GM21529 (cell line): ENCODE data around the gene FBLN1.

Source experiments
- ATAC-seq: cut with Tn5 transposase; IDR thresholded peaks from one replicate; pipeline ENCODE4 v1.9.1; 2021; ENCODE audit not compliant: unreplicated experiment

FBLN1 gene

GRCh38 chr22:45629469-45630089, 126.9 kb downstream of the FBLN1 start:
- no peak for ATAC-seq

DNA sequence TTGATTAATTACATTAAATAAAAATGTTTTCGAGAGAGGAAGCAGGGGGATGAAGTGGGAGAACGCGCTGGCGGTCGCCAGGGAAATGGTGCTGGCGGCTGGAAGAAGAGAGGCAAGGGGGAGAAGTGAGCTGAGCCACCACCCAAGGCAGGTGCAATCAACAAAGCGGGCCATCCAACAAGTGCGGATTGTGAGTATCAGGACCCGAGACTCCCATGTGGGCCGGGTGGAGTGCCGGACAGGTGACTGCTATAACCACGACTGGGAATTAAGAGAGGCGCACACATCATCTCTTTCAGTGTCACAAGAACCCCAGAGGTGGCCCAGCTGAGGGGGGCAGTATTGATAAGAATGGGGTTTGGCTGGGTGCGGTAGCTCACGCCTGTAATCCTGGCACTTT, 127.8 kb downstream of the FBLN1 start:
- no peak for ATAC-seq

DNA sequence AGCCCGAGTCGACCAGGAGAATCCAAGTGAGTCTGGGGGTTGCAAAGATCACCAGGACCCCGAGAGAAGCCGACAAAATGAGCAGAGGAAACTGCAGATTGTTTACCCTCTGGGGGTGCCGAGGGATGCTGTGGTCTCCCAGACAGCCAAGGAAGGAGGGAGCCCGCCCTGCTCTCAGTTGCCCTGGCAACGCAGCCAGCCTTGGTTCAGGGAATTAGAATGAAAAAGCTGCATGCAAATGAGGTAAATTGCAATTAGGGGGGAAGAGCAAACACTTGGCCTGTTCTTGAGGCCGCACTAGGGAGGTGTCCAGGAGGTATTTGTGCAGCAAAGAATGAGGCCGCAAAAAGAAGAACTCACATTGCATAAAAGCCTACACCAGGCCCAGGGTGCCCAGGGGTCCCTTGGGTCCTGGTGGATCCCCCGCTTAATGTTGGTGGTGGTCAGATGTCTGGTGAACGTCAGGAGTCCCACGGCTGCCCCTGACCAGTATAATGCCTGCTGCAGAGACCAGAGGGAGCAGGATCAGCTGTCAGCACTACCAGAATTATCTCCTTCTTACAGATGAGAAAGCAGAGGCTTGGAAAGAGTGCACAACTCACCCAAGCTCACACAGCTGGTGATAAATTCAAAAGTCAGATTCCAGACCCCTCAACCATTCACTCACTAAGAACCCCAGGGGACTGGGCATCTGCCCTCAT, 128.6 kb downstream of the FBLN1 start:
- ATAC-seq: no peak

DNA sequence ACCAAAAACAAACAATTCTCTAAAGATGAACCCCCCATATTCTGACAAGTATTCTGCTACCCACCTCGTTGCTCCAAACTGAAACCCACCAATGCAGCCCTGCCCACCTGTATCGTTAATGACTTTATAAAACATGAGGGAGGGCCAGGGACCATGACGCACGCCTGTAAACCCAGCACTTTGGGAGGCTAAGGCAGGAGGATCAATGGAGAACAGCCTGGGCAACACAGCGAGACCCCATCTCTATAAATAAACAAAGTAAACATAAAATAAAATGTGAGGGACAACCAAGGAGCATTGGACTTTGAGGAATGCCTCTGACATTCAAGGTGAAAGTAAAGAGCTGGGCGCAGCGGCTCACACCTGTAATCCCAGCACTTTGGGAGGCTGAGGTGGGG, 129.2 kb downstream of the FBLN1 start:
- ATAC-seq: no peak

DNA sequence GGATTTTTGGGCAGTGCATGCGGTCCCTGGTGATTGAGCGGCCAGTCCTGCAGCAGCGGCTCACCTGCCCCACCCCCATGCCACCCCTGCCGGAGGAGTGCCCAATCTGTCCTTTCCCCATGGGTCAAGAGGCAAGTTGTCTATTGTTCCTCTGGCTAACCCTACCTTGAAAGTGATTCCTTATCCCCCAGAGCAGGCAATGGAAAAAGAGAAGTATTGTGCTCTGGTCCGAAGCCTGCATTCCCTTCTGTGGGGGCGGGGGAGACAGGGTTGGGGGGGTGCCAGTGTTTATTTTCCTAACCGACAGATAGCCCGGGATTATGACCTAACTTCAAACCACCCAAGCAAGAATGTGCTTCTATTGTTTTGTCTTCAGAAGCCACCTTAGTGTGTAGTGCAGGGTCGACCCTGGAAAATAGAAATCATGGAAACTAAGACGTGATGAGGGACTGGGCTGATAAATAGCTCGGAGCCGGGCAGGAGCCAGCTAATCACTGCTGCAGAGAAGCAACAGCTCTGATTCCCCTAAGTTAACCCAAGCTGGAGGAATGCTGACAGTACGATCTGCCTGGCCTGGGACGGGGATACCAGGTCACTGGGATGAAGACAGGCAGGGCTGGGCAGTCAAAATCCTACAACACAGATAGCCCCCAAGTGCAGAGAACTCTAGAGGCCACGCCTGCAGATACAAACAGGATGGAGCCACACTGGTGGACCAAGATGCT, 130.3 kb downstream of the FBLN1 start:
- ATAC-seq: no peak

GRCh38 chr22:45636683-45637082, 134.0 kb downstream of the FBLN1 start:
- ATAC-seq: no peak

GRCh38 chr22:45638197-45638596, 135.5 kb downstream of the FBLN1 start:
- ATAC-seq: no peak

DNA sequence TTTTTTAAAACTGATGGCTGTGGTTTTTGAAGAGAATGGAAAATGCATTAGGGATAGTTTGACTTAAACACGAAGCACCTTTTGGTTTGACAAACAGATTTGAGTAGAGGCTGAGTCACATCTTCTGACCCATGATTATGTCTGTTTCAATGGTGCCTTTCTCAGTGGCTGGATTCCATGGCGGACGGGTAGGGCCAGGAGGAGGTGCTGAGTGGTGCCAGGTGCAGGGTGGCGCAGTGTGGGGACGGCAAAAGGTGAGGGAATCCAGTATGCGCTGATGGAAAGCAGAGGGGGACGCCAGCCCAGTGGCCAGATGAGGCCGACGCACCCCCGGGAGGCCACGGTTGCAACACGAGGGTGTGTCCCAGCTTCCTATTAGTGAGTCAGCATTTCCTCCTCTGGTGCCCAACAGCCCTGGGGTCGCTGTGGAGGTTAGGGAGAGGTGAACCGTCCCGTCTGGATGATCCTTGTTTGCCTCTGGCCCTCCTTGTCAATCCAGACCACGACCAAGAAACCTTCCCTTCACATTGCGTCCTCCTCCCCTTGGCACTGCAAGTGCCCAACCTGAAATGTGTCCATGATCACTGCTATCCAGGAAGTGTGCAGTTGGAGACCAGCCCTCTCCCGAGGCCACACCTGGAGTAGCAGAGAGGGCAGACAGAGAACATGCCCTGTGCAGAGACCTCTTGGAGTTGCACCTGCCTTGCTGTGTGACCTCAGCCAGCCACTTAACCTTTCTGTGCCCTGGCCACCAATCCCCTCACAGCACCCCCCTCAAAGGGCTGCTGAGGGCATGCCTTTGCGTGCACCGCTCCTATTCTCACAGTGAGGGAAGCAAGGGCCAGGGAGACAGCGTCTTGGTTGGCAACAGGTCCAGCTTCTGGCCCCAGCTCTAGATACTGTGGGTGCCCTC, 136.4 kb downstream of the FBLN1 start:
- ATAC-seq: no peak

GRCh38 chr22:45639747-45640102, 137.0 kb downstream of the FBLN1 start:
- ATAC-seq: no peak

DNA sequence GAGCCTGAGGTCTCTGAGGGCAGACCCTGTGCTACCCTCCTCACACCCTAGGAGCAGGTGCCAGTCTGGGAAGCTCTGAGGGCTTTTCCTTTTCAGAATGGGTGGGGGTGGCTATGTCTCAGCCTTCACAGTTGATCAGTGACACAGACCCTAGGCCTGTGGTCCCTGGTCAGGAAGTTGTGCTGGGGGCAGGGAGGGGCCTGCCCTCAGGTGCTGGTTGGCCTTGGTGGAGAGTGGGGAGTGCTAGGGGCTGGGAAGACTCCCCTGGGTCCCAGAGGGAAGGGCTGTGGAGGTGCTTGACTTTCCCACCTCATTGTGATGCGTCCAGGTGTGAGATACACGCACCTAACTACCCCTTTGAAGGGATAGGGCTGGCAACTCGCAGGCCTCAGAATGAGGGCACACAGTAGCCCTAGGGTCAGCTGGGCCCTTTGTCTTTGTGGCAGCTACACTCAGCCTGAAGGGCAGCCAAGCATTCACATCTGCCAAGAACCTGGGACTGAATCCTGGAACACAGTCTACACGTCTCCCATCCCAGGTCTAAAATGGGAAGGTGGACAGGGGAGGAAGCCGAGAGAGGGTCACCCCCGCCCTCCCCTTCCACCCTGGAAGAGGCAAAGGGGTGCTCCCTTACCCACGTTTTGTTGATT, 137.7 kb downstream of the FBLN1 start:
- no peak for ATAC-seq

DNA sequence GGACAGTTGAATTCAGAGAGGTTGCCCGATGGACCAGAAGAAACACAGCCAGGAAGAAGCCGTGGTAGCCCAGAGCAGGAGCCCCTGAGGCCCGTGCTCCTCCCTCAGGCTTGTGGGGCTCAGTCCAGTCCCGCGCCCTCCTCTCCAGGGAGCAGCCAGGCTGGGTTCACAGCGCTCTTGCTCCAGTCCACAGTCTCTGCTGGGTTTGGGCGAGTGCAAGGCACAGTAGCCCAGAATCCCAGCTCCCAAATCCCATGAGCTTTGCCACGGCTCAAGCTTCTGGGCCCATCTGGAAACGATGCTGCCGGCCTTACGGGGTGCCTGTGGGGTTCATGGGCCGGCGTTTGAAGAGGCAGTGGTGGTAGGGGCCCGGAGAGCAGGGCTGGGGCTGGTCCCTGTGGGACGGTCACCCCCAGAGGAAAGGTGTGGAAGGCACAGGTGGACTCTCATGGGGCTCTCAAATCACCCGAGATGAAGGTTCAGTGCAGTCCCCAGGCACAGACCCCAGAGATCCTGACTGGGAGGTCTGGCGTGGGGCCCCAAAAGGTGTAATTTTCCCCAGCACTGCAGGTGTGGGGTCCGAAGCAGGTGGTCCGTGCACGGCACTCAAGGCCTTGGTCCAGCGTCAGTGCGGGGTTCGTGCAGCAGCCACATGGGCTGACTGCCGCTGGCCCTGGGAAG, 138.4 kb downstream of the FBLN1 start:
- ATAC-seq: no peak

DNA sequence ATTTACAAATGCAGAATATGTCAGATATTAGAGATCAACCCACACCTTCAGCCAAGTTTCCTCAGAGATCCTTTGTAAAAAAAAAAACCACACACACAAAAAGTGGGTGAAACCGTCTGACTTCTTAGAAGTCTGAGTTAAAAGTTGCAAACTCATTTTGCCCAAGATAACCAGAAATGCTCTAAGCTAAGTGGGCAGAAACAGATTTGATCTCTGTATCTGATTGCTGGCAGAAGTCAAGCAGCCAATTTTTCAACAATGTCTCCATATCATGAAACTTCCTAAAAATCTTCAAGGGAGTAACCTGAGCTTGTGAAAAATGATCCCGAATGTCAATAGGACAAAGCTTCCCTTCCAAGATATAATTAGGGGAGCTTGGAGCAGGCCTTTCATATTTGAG, 140.3 kb downstream of the FBLN1 start:
- no peak for ATAC-seq

DNA sequence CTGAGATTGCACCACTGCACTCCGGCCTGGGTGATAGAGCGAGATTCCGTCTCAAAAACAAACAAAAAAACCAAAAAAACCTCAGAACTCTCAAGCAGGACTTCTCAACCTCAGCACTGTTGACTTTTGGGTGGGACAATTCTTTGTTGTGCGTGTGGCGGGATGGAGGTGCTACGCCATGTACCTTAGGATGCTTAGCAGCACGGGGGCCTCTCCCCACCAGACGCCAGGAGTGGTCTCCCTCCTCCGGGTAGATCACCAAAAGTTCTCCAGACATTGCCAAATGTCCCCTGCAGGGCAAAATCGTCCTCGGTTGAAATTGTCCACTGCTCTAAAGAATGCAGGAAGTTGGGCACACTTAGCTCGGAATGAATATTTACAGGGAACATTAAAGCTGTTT, 142.0 kb downstream of the FBLN1 start:
- no peak for ATAC-seq

GRCh38 chr22:45645150-45645525, 142.5 kb downstream of the FBLN1 start:
- ATAC-seq: no peak

DNA sequence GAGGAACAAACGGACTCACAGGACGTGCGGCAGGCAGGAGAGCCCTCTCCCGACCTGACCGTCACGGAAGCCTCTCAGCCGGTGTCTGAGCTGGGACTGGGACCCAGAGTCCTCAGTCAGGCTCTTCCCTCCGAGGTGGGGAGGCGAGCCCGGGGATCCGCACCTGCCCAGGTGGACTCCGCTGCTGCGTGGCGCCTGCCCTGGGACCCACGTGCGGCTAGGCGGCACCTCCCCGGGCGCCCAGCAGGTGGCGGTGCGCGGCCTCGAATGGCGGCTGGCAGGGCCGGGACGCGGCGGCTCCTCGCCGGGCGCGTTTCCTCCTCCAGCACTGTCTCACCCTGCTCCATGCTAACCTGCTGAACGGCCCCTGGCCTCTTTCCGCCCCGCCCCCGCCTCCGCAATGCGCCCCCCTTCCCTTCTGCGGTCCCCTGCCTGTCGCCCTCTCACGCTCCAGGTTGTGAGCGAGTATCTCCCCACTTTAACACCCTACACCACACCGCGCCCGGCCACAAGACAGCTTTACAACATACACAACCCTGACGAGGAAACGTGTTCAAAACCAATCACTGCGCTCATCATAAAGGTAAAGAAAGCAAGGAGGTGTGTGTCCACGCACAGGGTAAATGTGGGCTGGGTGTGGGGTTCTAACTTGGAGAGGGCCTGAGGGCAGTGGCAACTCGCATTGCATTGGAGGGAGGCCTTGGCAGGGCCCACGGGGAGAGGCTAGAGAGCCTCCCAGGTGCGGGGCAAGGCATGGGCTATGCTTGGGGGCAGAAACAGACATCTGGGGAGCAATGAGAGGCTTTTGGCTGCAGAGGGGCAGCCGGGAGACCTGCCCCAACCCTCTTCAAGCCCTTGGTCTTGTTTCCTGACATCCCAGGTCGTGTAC, 143.1 kb downstream of the FBLN1 start:
- ATAC-seq: peak; percentile 52

- ATAC-seq: no peak
These were observed 145.0 kb downstream of the FBLN1 start for GRCh38 chr22:45647532-45648225.

DNA sequence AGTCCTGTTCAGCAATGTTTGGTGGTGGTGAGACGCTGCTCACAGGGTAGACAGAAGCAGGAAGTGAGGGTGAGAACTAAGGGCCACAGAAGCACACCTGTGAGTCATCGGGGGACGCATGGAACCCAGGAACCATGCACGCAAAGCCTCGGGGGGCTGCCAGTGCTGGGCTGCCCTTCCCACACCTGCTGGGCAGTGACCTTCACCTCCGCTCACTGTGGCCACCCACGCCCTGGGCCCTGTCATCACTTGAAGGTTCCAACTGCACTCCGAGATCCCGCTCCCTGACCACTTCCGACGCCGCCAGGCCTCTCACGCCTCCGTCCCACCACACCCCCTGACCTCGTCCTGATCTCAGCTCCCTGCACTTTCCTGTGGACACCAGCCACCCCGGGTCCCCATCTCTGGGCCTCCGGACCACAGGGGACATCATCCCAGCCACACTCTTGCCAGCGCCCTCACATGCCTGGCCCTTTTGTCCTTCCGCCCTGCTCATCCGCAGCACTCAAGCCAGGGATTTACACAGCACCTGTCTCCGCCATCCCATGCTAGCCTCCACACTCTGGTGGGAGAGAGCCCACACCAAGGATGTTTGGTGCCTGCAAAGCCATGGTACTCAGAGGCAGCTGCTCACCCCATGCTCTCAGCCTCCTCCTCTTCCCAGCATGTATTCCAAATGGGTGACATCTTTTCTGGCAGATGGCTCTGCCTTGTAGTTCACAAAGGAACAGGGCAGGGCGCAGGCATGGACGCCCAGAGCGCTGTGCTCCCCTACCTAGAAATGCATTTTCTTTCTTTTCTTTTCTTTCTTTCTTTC, 145.8 kb downstream of the FBLN1 start:
- no peak for ATAC-seq

GRCh38 chr22:45649809-45650208, 147.1 kb downstream of the FBLN1 start:
- no peak for ATAC-seq
